Psoas muscle (tissue), 8 donors: ENCODE data around the gene CENPF. TPM values are rescaled to one million over a fixed set of nuclear protein-coding genes. Genes with fewer than 3 reads are reported as not detected.

Experiments
- ATAC-seq, 4 donors: fragments of 200-7000 bp; cut with Tn5 transposase; one replicate each; pipeline ENCODE4 v1.9.1; 2020; ENCODE audit warnings: moderate library complexity in 3 of 4, mild to moderate bottlenecking in 2 of 4
- DNase-seq, 2 donors: peaks; one replicate each; pipeline ENCODE4 v3.0.0-alpha.2; 2020
- H3K27ac ChIP-seq: fragments of 200-600 bp; one replicate; pipeline ENCODE4 v1.8.0; 2022
- H3K27me3 ChIP-seq, 3 donors: fragments of 200-600 bp in 1 of 3; one replicate each; pipeline versions ENCODE4 v1.6.1 to v1.8.0; 2013 to 2022; ENCODE audit warnings: low read length in 2 of 3, mild to moderate bottlenecking in 2 of 3, moderate library complexity in 1 of 3; ENCODE audit not compliant: insufficient read depth in 3 of 3
- H3K36me3 ChIP-seq, 2 donors: fragments of 200-600 bp in 1 of 2; one replicate each; pipeline versions ENCODE4 v1.6.1 to v1.8.0; 2013 to 2022; ENCODE audit warnings: low read depth in 1 of 2, mild to moderate bottlenecking in 1 of 2, moderate library complexity in 1 of 2; ENCODE audit not compliant: insufficient read depth in 1 of 2
- H3K4me1 ChIP-seq: fragments of 200-600 bp; one replicate; pipeline ENCODE4 v1.8.0; 2022
- H3K4me3 ChIP-seq: fragments of 200-600 bp; one replicate; pipeline ENCODE4 v1.8.0; 2022; ENCODE audit warnings: mild to moderate bottlenecking
- H3K9me3 ChIP-seq: fragments of 200-600 bp; one replicate; pipeline ENCODE4 v1.8.0; 2022
- CTCF ChIP-seq: fragments of 200-600 bp; IDR thresholded peaks from one replicate; pipeline ENCODE4 v1.8.0; 2022; ENCODE audit warnings: antibody characterized with exemption
- WGBS, 3 donors: extraction: QIAGEN DNeasy Blood & Tissue Kit; methylation state at CpG; one replicate each; pipeline versions ENCODE4 v1.1.6 to v1.1.7; 2013; 5-methylcytosine and 5-hydroxymethylcytosine counted together
- intact Hi-C, 2 donors: fragments of 100-400 bp; cut with DNase I; formaldehyde crosslinking; loops; one replicate each; pipeline versions ENCODE4 v1.11.0 to v1.14.2; 2022
- polyA plus RNA-seq, 3 donors: library from polyadenylated mRNA; stranded (reverse); fragments of 200-250 nt; gene quantifications; one replicate each; pipeline ENCODE4 v1.2.3, GENCODE V29; 2013
- total RNA-seq, 4 donors: library from RNA; stranded (reverse); fragmentation: NEBNext Ultra II Directional in 2 of 4; extraction: Animal tissue kit (Norgen Biotek cat#: 25700) in 2 of 4; gene quantifications; one replicate each; pipeline versions ENCODE4 v1.2.1 to v1.2.4, GENCODE V29; 2021 to 2023
- donor health status: healthy with polysubstance abuse.
- donor health status: DM: no; HTN: no; CAD: no; lungs with moderate emphysema.
- donor health status: Bipolar disorder and iron deficiency.
- donor health status: healthy.
- donor health status: DM: yes; HTN: yes; CAD: no.
- donor health status: DM: no; HTN: no; CAD: no.
- donor health status: DM: no; HTN: no; CAD: no.
- donor health status: DM: yes; HTN: yes; CAD: no.

CENPF gene
- total and polyA plus RNA-seq, 7 donors: 0.04 to 1.2 (median 0.57) TPM

- H3K27ac ChIP-seq: no peak overlapping the region
- TF ChIP-seq CTCF: no peak
- peaks cover 8% of the 10 kb centered on the region for H3K4me1 ChIP-seq
- H3K9me3 ChIP-seq: no peaks in the 10 kb centered on the region
- ATAC-seq (no peak), DNase-seq (no peak)
- intact Hi-C loops: loop anchor here in 1 of 2 donors (5.0 kb wide), 1 partner anchor 426 kb away; no protein-coding TSS in a partner anchor
- no peak overlapping the region for H3K4me3 ChIP-seq
- H3K36me3 ChIP-seq: no peaks in the 10 kb centered on the region
- 95 to 98% (median 97%) methylated on average over 6 of the region's 6 CpGs for WGBS, 3 donors
- no peaks in the 10 kb centered on the region for H3K27me3 ChIP-seq
Observed at GRCh38 chr1:214638459-214638807, 35.4 kb downstream of the CENPF start.

- no peak overlapping the region for H3K4me3 ChIP-seq
- WGBS, 3 donors: 94 to 98% (median 95%) methylated on average over 3 of the region's 3 CpGs
- H3K4me1 ChIP-seq: peaks cover 8% of the 10 kb centered on the region
- no peak for TF ChIP-seq CTCF
- ATAC-seq: no peak
- intact Hi-C loops: loop anchor here in 1 of 2 donors (5.0 kb wide), 1 partner anchor 427 kb away; no protein-coding TSS in a partner anchor
- no peaks in the 10 kb centered on the region for H3K36me3 ChIP-seq
- no peak for DNase-seq
- no peaks in the 10 kb centered on the region for H3K9me3 ChIP-seq
- H3K27me3 ChIP-seq: no peaks in the 10 kb centered on the region
- no peak overlapping the region for H3K27ac ChIP-seq
Observed at GRCh38 chr1:214638997-214639396, 36.0 kb downstream of the CENPF start.

GRCh38 chr1:214640431-214641213 is 37.6 kb downstream of the CENPF start:
- WGBS, 3 donors: 74 to 80% (median 74%) methylated on average over 6 of the region's 6 CpGs
- Histone ChIP-seq H3K4me3 (no peak overlapping the region), H3K36me3 (no peaks in the 10 kb centered on the region), H3K4me1 (peaks cover 8% of the 10 kb centered on the region), H3K27me3 (no peaks in the 10 kb centered on the region), H3K9me3 (no peaks in the 10 kb centered on the region), H3K27ac (no peak overlapping the region)
- ATAC-seq: no peak
- no peak for TF ChIP-seq CTCF
- no peak for DNase-seq
- intact Hi-C loops: no loop called here

GRCh38 chr1:214641214-214641895 is 38.4 kb downstream of the CENPF start:
- Histone ChIP-seq H3K4me3 (no peak overlapping the region), H3K27me3 (no peaks in the 10 kb centered on the region), H3K9me3 (no peaks in the 10 kb centered on the region), H3K36me3 (no peaks in the 10 kb centered on the region), H3K27ac (no peak overlapping the region), H3K4me1 (peaks cover 8% of the 10 kb centered on the region)
- no peak for TF ChIP-seq CTCF
- intact Hi-C loops: no loop called here
- DNase-seq (no peak), ATAC-seq (no peak)
- WGBS, 3 donors: 96 to 100% (median 99%) methylated on average over 2 of the region's 2 CpGs
